Neural cell (in vitro differentiated cells): ENCODE measurements around the gene ZNF692. TPM values are rescaled to one million over a fixed set of nuclear protein-coding genes. Genes with fewer than 3 reads are reported as not detected.
"Not testable (repeated sequence)": the region's sequence is repeated elsewhere in the genome, so short reads cannot be mapped to it uniquely, and the experiment has no call there.

Source experiments
- H2AFZ ChIP-seq: fragments of 200-600, 300-800 bp; sonication (generic), shearing (Covaris generic); 2 replicates; pipeline ENCODE4 v1.6.0; 2014; ENCODE audit warnings: low read depth, mild to moderate bottlenecking, antibody characterized with exemption, low read length, moderate library complexity
- H3F3A ChIP-seq: fragments of 200-600 bp; shearing (Covaris generic); 2 replicates; pipeline ENCODE4 v1.6.1; 2016; ENCODE audit warnings: mild to moderate bottlenecking, moderate library complexity, mixed read lengths, antibody characterized with exemption, low read length; ENCODE audit not compliant: insufficient read depth, poor library complexity, severe bottlenecking
- H3K27ac ChIP-seq: fragments of 200-600, 300-800 bp; sonication (generic), shearing (Covaris generic); 2 replicates; pipeline ENCODE4 v1.5.1; 2014; ENCODE audit warnings: mild to moderate bottlenecking, low read length, moderate library complexity
- H3K27me3 ChIP-seq: fragments of 300-800, 200-600 bp; sonication (generic), shearing (Covaris generic); 2 replicates; pipeline ENCODE4 v1.6.0; 2014; ENCODE audit warnings: mild to moderate bottlenecking, low read depth, low read length, moderate library complexity; ENCODE audit not compliant: insufficient read depth
- H3K36me3 ChIP-seq: fragments of 300-800, 200-600 bp; sonication (generic), shearing (Covaris generic); 2 replicates; pipeline ENCODE4 v1.5.1; 2014; ENCODE audit warnings: mild to moderate bottlenecking, antibody characterized with exemption, low read length, moderate library complexity; ENCODE audit not compliant: insufficient read depth
- H3K4me2 ChIP-seq: fragments of 300-800, 200-600 bp; sonication (generic), shearing (Covaris generic); 2 replicates; pipeline ENCODE4 v1.6.0; 2014; ENCODE audit warnings: mild to moderate bottlenecking, low read length
- H3K4me3 ChIP-seq: fragments of 300-800, 200-600 bp; sonication (generic), shearing (Covaris generic); 2 replicates; pipeline ENCODE4 v1.5.1; 2014; ENCODE audit warnings: mild to moderate bottlenecking, low read length, moderate library complexity
- H3K79me2 ChIP-seq: fragments of 200-600 bp; shearing (Covaris generic); replicated peaks from 2 replicates; pipeline ENCODE4 v1.6.0; 2014; ENCODE audit warnings: mild to moderate bottlenecking, low read length, moderate library complexity; ENCODE audit not compliant: insufficient read depth
- H3K9ac ChIP-seq: fragments of 300-800, 200-600 bp; sonication (generic), shearing (Covaris generic); 2 replicates; pipeline ENCODE4 v1.6.1; 2016; ENCODE audit warnings: mild to moderate bottlenecking, low read length, mixed read lengths
- H3K9me2 ChIP-seq: fragments of 200-600 bp; shearing (Covaris generic); 2 replicates; pipeline ENCODE4 v1.6.1; 2016; ENCODE audit warnings: mild to moderate bottlenecking, low read length, mixed read lengths; ENCODE audit not compliant: insufficient read depth
- H3K9me3 ChIP-seq: fragments of 200-600, 300-800 bp; sonication (generic), shearing (Covaris generic); 2 replicates; pipeline ENCODE4 v1.6.1; 2016; ENCODE audit warnings: mild to moderate bottlenecking, mixed run types, low read length, moderate library complexity, mixed read lengths
- H4K20me1 ChIP-seq: fragments of 200-600 bp; shearing (Covaris generic); 2 replicates; pipeline ENCODE4 v1.6.1; 2016; ENCODE audit warnings: mild to moderate bottlenecking, mixed run types; ENCODE audit not compliant: insufficient read depth
- CTCF ChIP-seq: fragments of 450-650 bp; IDR thresholded peaks from 2 replicates; pipeline ENCODE4 v1.5.1; 2014; ENCODE audit warnings: antibody characterized with exemption, mild to moderate bottlenecking, moderate library complexity; ENCODE audit not compliant: poor library complexity, severe bottlenecking
- EP300 ChIP-seq: fragments of 450-650 bp; conservative IDR thresholded peaks from 2 replicates; pipeline ENCODE4 v1.6.1; 2014; ENCODE audit warnings: antibody characterized with exemption, mild to moderate bottlenecking, moderate library complexity; ENCODE audit not compliant: poor library complexity, severe bottlenecking
- EZH2 ChIP-seq: fragments of 200-600, 300-800 bp; shearing (Covaris generic), sonication (generic); IDR thresholded peaks from 2 replicates; pipeline ENCODE4 v1.6.1; 2014; ENCODE audit warnings: antibody characterized with exemption, low read length, borderline replicate concordance, mild to moderate bottlenecking; ENCODE audit not compliant: insufficient read depth, poor library complexity, severe bottlenecking
- MXI1 ChIP-seq: fragments of 450-650 bp; conservative IDR thresholded peaks from 2 replicates; pipeline ENCODE4 v1.6.1; 2014; ENCODE audit warnings: antibody characterized with exemption, mild to moderate bottlenecking; ENCODE audit not compliant: poor library complexity, severe bottlenecking
- POLR2AphosphoS5 ChIP-seq: IDR thresholded peaks from 2 replicates; pipeline ENCODE4 v1.6.1; 2012
- RAD21 ChIP-seq: fragments of 450-650 bp; conservative IDR thresholded peaks from 2 replicates; pipeline ENCODE4 v1.6.1; 2014; ENCODE audit warnings: antibody characterized with exemption, mild to moderate bottlenecking, moderate library complexity
- REST ChIP-seq: IDR thresholded peaks from 2 replicates; pipeline ENCODE4 v1.6.1; 2012; ENCODE audit warnings: borderline replicate concordance
- SMC3 ChIP-seq: fragments of 450-650 bp; conservative IDR thresholded peaks from 2 replicates; pipeline ENCODE4 v1.6.1; 2014; ENCODE audit warnings: antibody characterized with exemption, mild to moderate bottlenecking, moderate library complexity; ENCODE audit not compliant: poor library complexity
- TAF1 ChIP-seq: IDR thresholded peaks from 2 replicates; pipeline ENCODE4 v1.6.1; 2012; ENCODE audit warnings: low read depth
- polyA plus RNA-seq: library from polyadenylated mRNA; depleted of rRNA; stranded (reverse); fragments of >200 nt; gene quantifications from 2 replicates; pipeline ENCODE4 v1.2.3, GENCODE V29; 2014

The ZNF692 gene
- polyA plus RNA-seq, 1 donor from 2014 or later: 183 TPM

GRCh38 chr1:248831842-248832241 is 27.0 kb downstream of the ZNF692 start:
- Histone ChIP-seq H3K9me3 (no peaks in the 10 kb centered on the region), H4K20me1 (no peaks in the 10 kb centered on the region), H3K36me3 (no peaks in the 10 kb centered on the region), H3K27me3 (no peaks in the 10 kb centered on the region), H3F3A (peaks cover under 1% of the 10 kb centered on the region), H3K9ac (no peak overlapping the region), H2AFZ (no peak overlapping the region), H3K79me2 (no peaks in the 10 kb centered on the region), H3K4me3 (no peak overlapping the region), H3K9me2 (no peaks in the 10 kb centered on the region), H3K4me2 (no peak overlapping the region), H3K27ac (no peak overlapping the region)
- TF ChIP-seq MXI1 (no peak), POLR2AphosphoS5 (no peak), EP300 (no peak), RAD21 (no peak), EZH2 (no peak), SMC3 (no peak), TAF1 (no peak), REST (no peak), CTCF (no peak)

- H2AFZ ChIP-seq, H4K20me1 ChIP-seq, H3K79me2 ChIP-seq, H3K9ac ChIP-seq, H3K27ac ChIP-seq, H3K36me3 ChIP-seq, H3F3A ChIP-seq, H3K4me2 ChIP-seq, H3K4me3 ChIP-seq, H3K9me2 ChIP-seq, H3K9me3 ChIP-seq, H3K27me3 ChIP-seq: not testable (repeated sequence)
Measured at GRCh38 chr1:248830718-248831017, 28.2 kb downstream of the ZNF692 start.

GRCh38 chr1:248828845-248829244 is 30.0 kb downstream of the ZNF692 start:
- Histone ChIP-seq H3K9me3 (no peaks in the 10 kb centered on the region), H3K79me2 (peaks cover 19% of the 10 kb centered on the region), H3K4me3 (no peak overlapping the region), H3K9ac (no peak overlapping the region), H3K4me2 (no peak overlapping the region), H2AFZ (no peak overlapping the region), H3K9me2 (no peaks in the 10 kb centered on the region), H3K36me3 (no peaks in the 10 kb centered on the region), H3K27me3 (no peaks in the 10 kb centered on the region), H3F3A (peaks cover 3% of the 10 kb centered on the region), H3K27ac (no peak overlapping the region), H4K20me1 (no peaks in the 10 kb centered on the region)
- TF ChIP-seq TAF1: no peak
- no peak for TF ChIP-seq REST
- TF ChIP-seq SMC3: no peak
